ENCODE measurements around the gene TNKS1BP1.
A peak's percentile ranks its signal among the peaks of the same experiment; 100 is the strongest.
"Not testable (repeated sequence)": the region's sequence is repeated elsewhere in the genome, so short reads cannot be mapped to it uniquely, and the experiment has no call there.

TNKS1BP1 gene

DNA sequence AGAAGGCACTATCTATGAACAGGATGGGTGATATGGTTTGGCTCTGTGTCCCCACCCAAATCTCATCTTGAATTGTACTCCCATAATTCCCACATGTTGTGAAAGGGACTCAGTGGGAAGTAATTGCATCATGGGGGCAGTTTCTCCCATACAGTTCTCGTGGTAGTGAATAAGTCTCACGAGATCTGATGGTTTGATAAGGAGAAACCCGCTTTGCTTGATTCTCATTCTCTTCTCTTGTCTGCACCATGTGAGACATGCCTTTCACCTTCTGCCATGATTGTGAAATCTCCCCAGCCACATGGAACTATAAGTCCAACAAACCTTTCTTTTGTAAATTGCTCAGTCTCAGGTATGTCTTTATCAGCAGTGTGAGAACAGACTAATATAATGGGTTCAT lies 28.5 kb downstream of the TNKS1BP1 start:
- H3K9me3 ChIP-seq (replicated peaks; ENCODE audit: low read length); H3K4me3 ChIP-seq (ENCODE audit: low read length); H3K9ac ChIP-seq (ENCODE audit: low read depth, low read length); H3K4me2 ChIP-seq (ENCODE audit: low read length); H3K27me3 ChIP-seq (ENCODE audit: control insufficient read depth, insufficient read depth, low read length): not testable (repeated sequence)
- Histone ChIP-seq H3K4me1 (ENCODE audit: control insufficient read depth, insufficient read depth, low read length) (peaks cover 31% of the 10 kb centered on the region), H3K36me3 (ENCODE audit: insufficient read depth, low read length) (peaks cover 39% of the 10 kb centered on the region)

- Histone ChIP-seq H3K36me3 (ENCODE audit: insufficient read depth, low read length) (peaks cover 22% of the 10 kb centered on the region), H3K4me1 (ENCODE audit: control insufficient read depth, insufficient read depth, low read length) (peaks cover 45% of the 10 kb centered on the region)
Measured at GRCh38 chr11:57294225-57295131, 30.3 kb downstream of the TNKS1BP1 start.

DNA sequence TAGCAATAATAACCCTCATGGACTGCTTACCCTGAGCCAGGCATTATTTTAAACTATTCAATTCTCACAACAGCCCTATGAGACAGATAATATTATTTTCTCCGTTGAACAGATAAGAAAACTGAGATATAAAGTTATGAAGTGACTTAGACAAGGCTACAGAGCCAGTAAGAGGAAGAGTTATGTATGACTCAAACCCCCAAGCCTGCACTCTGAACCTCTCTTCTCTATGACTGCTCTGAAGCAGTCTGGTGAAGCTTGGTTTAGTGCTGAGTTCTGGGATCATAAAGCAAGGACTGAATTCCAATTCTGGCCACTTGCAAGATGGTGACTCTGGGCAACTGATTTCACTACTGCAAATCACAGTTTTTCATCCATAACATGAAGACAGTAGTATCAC lies 34.5 kb downstream of the TNKS1BP1 start:
- Histone ChIP-seq H3K4me3 (ENCODE audit: low read length) (no peak overlapping the region), H3K4me2 (ENCODE audit: low read length) (peak overlapping the region; percentile 16), H3K27me3 (ENCODE audit: control insufficient read depth, insufficient read depth, low read length) (no peaks in the 10 kb centered on the region), H3K4me1 (ENCODE audit: control insufficient read depth, insufficient read depth, low read length) (peaks cover 58% of the 10 kb centered on the region), H3K9me3 (replicated peaks; ENCODE audit: low read length) (no peaks in the 10 kb centered on the region), H3K36me3 (ENCODE audit: insufficient read depth, low read length) (no peaks in the 10 kb centered on the region), H3K9ac (ENCODE audit: low read depth, low read length) (no peak overlapping the region)

More at GRCh38 chr11:57294225-57295131, 30.3 kb downstream of the TNKS1BP1 start:
- peak overlapping the region; percentile 10 for H3K4me2 ChIP-seq (ENCODE audit: low read length)
- H3K27me3 ChIP-seq (ENCODE audit: control insufficient read depth, insufficient read depth, low read length): no peaks in the 10 kb centered on the region
- no peaks in the 10 kb centered on the region for H3K9me3 ChIP-seq (replicated peaks; ENCODE audit: low read length)
- H3K9ac ChIP-seq (ENCODE audit: low read depth, low read length): peak overlapping the region; percentile 14
- no peak overlapping the region for H3K4me3 ChIP-seq (ENCODE audit: low read length)

- Histone ChIP-seq H3K4me2 (ENCODE audit: low read length) (peak overlapping the region; percentile 65), H3K9ac (ENCODE audit: low read depth, low read length) (peak overlapping the region; percentile 70), H3K4me3 (ENCODE audit: low read length) (peak overlapping the region; percentile 33), H3K4me1 (ENCODE audit: control insufficient read depth, insufficient read depth, low read length) (peaks cover 45% of the 10 kb centered on the region), H3K9me3 (replicated peaks; ENCODE audit: low read length) (no peaks in the 10 kb centered on the region), H3K27me3 (ENCODE audit: control insufficient read depth, insufficient read depth, low read length) (no peaks in the 10 kb centered on the region), H3K36me3 (ENCODE audit: insufficient read depth, low read length) (no peaks in the 10 kb centered on the region)
Measured at GRCh38 chr11:57288771-57289579, 35.8 kb downstream of the TNKS1BP1 start.

- H3K4me1 ChIP-seq (ENCODE audit: control insufficient read depth, insufficient read depth, low read length): peaks cover 34% of the 10 kb centered on the region
- H3K36me3 ChIP-seq (ENCODE audit: insufficient read depth, low read length): no peaks in the 10 kb centered on the region
- H3K9ac ChIP-seq (ENCODE audit: low read depth, low read length): no peak overlapping the region
- no peak overlapping the region for H3K4me2 ChIP-seq (ENCODE audit: low read length)
- H3K4me3 ChIP-seq (ENCODE audit: low read length): no peak overlapping the region
- no peaks in the 10 kb centered on the region for H3K9me3 ChIP-seq (replicated peaks; ENCODE audit: low read length)
- H3K27me3 ChIP-seq (ENCODE audit: control insufficient read depth, insufficient read depth, low read length): no peaks in the 10 kb centered on the region
Measured at GRCh38 chr11:57287884-57288283, 36.9 kb downstream of the TNKS1BP1 start.

DNA sequence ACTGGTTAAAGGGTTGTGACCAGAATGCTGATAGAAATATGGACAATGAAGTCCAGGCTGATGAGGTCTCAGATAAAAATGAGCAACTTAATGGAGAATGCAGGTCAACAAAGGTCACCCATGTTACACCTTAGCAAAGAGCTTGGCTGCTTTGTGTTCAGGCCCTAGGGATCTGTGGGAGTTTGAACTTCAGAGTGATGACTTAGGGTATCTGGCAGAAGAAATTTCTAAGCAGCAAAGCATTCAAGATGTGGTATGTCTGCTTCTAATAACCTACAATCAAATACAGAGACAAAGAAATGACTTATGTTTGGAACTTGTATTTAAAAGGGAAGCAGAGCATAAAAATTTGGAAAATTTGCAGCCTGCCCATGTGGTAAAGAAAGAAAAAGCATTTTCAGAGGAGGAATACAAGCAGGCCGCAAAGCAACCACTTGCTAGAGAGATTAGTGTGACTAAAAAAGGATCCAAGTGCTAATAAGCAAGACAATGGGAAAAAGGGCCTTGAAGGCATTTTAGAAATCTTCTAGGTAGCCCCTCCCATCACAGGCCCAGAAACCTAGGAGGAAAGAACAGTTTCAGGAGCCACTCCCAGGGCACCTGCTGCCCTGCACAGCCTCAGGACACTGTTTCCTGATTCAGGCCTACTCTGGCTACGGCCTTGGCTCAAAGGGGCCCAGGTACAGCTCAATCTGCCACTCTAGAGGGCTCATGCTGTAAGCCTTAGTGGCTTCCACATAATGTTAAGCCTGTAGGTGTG lies 41.3 kb downstream of the TNKS1BP1 start:
- Histone ChIP-seq H3K9me3 (replicated peaks; ENCODE audit: low read length) (no peaks in the 10 kb centered on the region), H3K4me1 (ENCODE audit: control insufficient read depth, insufficient read depth, low read length) (peaks cover 26% of the 10 kb centered on the region), H3K36me3 (ENCODE audit: insufficient read depth, low read length) (no peaks in the 10 kb centered on the region), H3K4me2 (ENCODE audit: low read length) (no peak overlapping the region), H3K27me3 (ENCODE audit: control insufficient read depth, insufficient read depth, low read length) (no peaks in the 10 kb centered on the region), H3K4me3 (ENCODE audit: low read length) (no peak overlapping the region), H3K9ac (ENCODE audit: low read depth, low read length) (no peak overlapping the region)

DNA sequence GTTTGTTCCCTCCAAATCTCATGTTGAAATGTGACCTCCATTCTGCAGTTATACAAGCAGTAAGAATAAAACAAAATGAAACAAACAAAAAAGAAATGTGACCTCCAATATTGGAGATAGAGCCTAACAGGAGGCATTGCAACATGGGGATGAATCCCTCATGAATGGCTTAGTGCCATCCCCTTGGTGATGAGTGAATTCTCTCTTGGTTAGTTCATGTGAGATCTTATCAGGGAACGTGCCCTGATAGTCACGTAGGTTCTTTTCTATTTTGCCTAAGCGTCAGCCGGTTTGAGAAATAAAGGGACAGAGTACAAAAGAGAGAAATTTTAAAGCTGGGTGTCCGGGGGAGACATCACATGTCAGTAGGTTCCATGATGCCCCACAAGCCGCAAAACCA lies 43.2 kb downstream of the TNKS1BP1 start:
- not testable (repeated sequence) for H3K4me2 ChIP-seq (ENCODE audit: low read length); H3K9me3 ChIP-seq (replicated peaks; ENCODE audit: low read length); H3K36me3 ChIP-seq (ENCODE audit: insufficient read depth, low read length); H3K4me3 ChIP-seq (ENCODE audit: low read length); H3K27me3 ChIP-seq (ENCODE audit: control insufficient read depth, insufficient read depth, low read length); H3K9ac ChIP-seq (ENCODE audit: low read depth, low read length)
- H3K4me1 ChIP-seq (ENCODE audit: control insufficient read depth, insufficient read depth, low read length): peaks cover 32% of the 10 kb centered on the region

- Histone ChIP-seq H3K27me3 (ENCODE audit: control insufficient read depth, insufficient read depth, low read length) (no peaks in the 10 kb centered on the region), H3K4me2 (ENCODE audit: low read length) (peak overlapping the region; percentile 22), H3K4me1 (ENCODE audit: control insufficient read depth, insufficient read depth, low read length) (peaks cover 32% of the 10 kb centered on the region), H3K4me3 (ENCODE audit: low read length) (peak overlapping the region; percentile 46), H3K9me3 (replicated peaks; ENCODE audit: low read length) (no peaks in the 10 kb centered on the region), H3K36me3 (ENCODE audit: insufficient read depth, low read length) (no peaks in the 10 kb centered on the region), H3K9ac (ENCODE audit: low read depth, low read length) (no peak overlapping the region)
Measured at GRCh38 chr11:57279116-57279515, 45.6 kb downstream of the TNKS1BP1 start.

- Histone ChIP-seq H3K36me3 (ENCODE audit: insufficient read depth, low read length) (no peaks in the 10 kb centered on the region), H3K4me3 (ENCODE audit: low read length) (no peak overlapping the region), H3K9me3 (replicated peaks; ENCODE audit: low read length) (no peaks in the 10 kb centered on the region), H3K4me1 (ENCODE audit: control insufficient read depth, insufficient read depth, low read length) (peaks cover 32% of the 10 kb centered on the region), H3K9ac (ENCODE audit: low read depth, low read length) (peak overlapping the region; percentile 74), H3K27me3 (ENCODE audit: control insufficient read depth, insufficient read depth, low read length) (no peaks in the 10 kb centered on the region), H3K4me2 (ENCODE audit: low read length) (peak overlapping the region; percentile 22)
Measured at GRCh38 chr11:57278721-57279095, 46.0 kb downstream of the TNKS1BP1 start.

GRCh38 chr11:57277845-57278720 lies 46.7 kb downstream of the TNKS1BP1 start:
- Histone ChIP-seq H3K4me3 (ENCODE audit: low read length) (peak overlapping the region; percentile 53), H3K4me1 (ENCODE audit: control insufficient read depth, insufficient read depth, low read length) (peaks cover 32% of the 10 kb centered on the region), H3K9me3 (replicated peaks; ENCODE audit: low read length) (no peaks in the 10 kb centered on the region), H3K9ac (ENCODE audit: low read depth, low read length) (peak overlapping the region; percentile 74), H3K4me2 (ENCODE audit: low read length) (peak overlapping the region; percentile 83), H3K27me3 (ENCODE audit: control insufficient read depth, insufficient read depth, low read length) (no peaks in the 10 kb centered on the region), H3K36me3 (ENCODE audit: insufficient read depth, low read length) (no peaks in the 10 kb centered on the region)
